SK-N-SH treated with all-trans-retinoic acid at 6 μM for 48 hours (cell line): ENCODE measurements around the gene RBM33.

ENCODE experiments used
- ATAC-seq: fragments of 200-7000 bp; cut with Tn5 transposase; 3 replicates; pipeline ENCODE4 v1.9.1; 2020; ENCODE audit warnings: mild to moderate bottlenecking, moderate library complexity
- ARNTL ChIP-seq: fragments of 450-650 bp; formaldehyde crosslinking; IDR thresholded peaks from 2 replicates; pipeline ENCODE4 v1.5.0; 2020; ENCODE audit warnings: low read depth, mild to moderate bottlenecking, moderate library complexity, borderline replicate concordance
- CSDC2 ChIP-seq: fragments of 250-450 bp; sonication (Bioruptor Pico); IDR thresholded peaks from 2 replicates; pipeline ENCODE4 v1.5.0; 2020; ENCODE audit warnings: mild to moderate bottlenecking, moderate library complexity
- ESRRG ChIP-seq: fragments of 250-450 bp; sonication (Bioruptor Pico); IDR thresholded peaks from 2 replicates; pipeline ENCODE4 v1.6.1; 2021; ENCODE audit warnings: mild to moderate bottlenecking
- GLIS3 ChIP-seq: fragments of 250-450 bp; sonication (Bioruptor Pico); IDR thresholded peaks from 2 replicates; pipeline ENCODE4 v1.5.0; 2020; ENCODE audit warnings: mild to moderate bottlenecking, moderate library complexity
- ISL1 ChIP-seq: fragments of 250-450 bp; sonication (Bioruptor Pico); IDR thresholded peaks from 2 replicates; pipeline ENCODE4 v2.1.2; 2022; ENCODE audit warnings: mild to moderate bottlenecking, moderate library complexity
- OSR1 ChIP-seq: fragments of 250-450 bp; sonication (Bioruptor Pico); IDR thresholded peaks from 2 replicates; pipeline ENCODE4 v1.8.0; 2022; ENCODE audit warnings: moderate library complexity, mild to moderate bottlenecking, inconsistent platforms
- PATZ1 ChIP-seq: fragments of 250-450 bp; sonication (Bioruptor Pico); IDR thresholded peaks from 2 replicates; pipeline ENCODE4 v1.8.0; 2020; ENCODE audit warnings: mild to moderate bottlenecking, moderate library complexity, borderline replicate concordance
- PPARA ChIP-seq: fragments of 250-450 bp; sonication (Bioruptor Pico); IDR thresholded peaks from 2 replicates; pipeline ENCODE4 v1.5.0; 2020; ENCODE audit warnings: mild to moderate bottlenecking, borderline replicate concordance
- RARB ChIP-seq: fragments of 250-450 bp; sonication (Bioruptor Pico); IDR thresholded peaks from 2 replicates; pipeline ENCODE4 v1.8.0; 2021; ENCODE audit warnings: mild to moderate bottlenecking, moderate library complexity
- SNAI2 ChIP-seq: fragments of 250-450 bp; sonication (Bioruptor Pico); IDR thresholded peaks from 2 replicates; pipeline ENCODE4 v1.5.0; 2020; ENCODE audit warnings: mild to moderate bottlenecking, moderate library complexity
- TCF4 ChIP-seq: fragments of 250-450 bp; sonication (Bioruptor Pico); IDR thresholded peaks from 2 replicates; pipeline ENCODE4 v1.8.0; 2021; ENCODE audit warnings: mild to moderate bottlenecking, moderate library complexity, borderline replicate concordance
- TOX ChIP-seq: fragments of 250-450 bp; sonication (Bioruptor Pico); IDR thresholded peaks from 2 replicates; pipeline ENCODE4 v1.8.0; 2021; ENCODE audit warnings: mild to moderate bottlenecking, moderate library complexity, borderline replicate concordance
- ZC3H10 ChIP-seq: fragments of 250-450 bp; sonication (Bioruptor Pico); IDR thresholded peaks from 2 replicates; pipeline ENCODE4 v1.5.1; 2021; ENCODE audit warnings: mild to moderate bottlenecking, moderate library complexity
- ZFP3 ChIP-seq: fragments of 250-450 bp; sonication (Bioruptor Pico); IDR thresholded peaks from 2 replicates; pipeline ENCODE4 v1.5.0; 2020; ENCODE audit warnings: mild to moderate bottlenecking, moderate library complexity
- ZFP30 ChIP-seq: fragments of 450-650 bp; formaldehyde crosslinking; IDR thresholded peaks from 2 replicates; pipeline ENCODE4 v1.5.0; 2022; ENCODE audit warnings: mild to moderate bottlenecking, moderate library complexity
- ZNF70 ChIP-seq: fragments of 450-650 bp; formaldehyde crosslinking; IDR thresholded peaks from 2 replicates; pipeline ENCODE4 v1.5.0; 2020; ENCODE audit warnings: mild to moderate bottlenecking, moderate library complexity
- ZNF8 ChIP-seq: fragments of 450-650 bp; formaldehyde crosslinking; IDR thresholded peaks from 2 replicates; pipeline ENCODE4 v1.5.0; 2020; ENCODE audit warnings: mild to moderate bottlenecking, moderate library complexity
- TF ChIP-seq, protein P1 (sequence below): fragments of 250-450 bp; sonication (Bioruptor Pico); IDR thresholded peaks from 2 replicates; pipeline ENCODE4 v1.8.0; 2021; ENCODE audit warnings: low read depth, mild to moderate bottlenecking, moderate library complexity, borderline replicate concordance
- TF ChIP-seq, protein P2 (sequence below): fragments of 250-450 bp; sonication (Bioruptor Pico); IDR thresholded peaks from 2 replicates; pipeline ENCODE4 v1.5.1; 2020; ENCODE audit warnings: low read depth, mild to moderate bottlenecking, moderate library complexity
- TF ChIP-seq, protein P3 (sequence below): fragments of 250-450 bp; sonication (Bioruptor Pico); IDR thresholded peaks from 2 replicates; pipeline ENCODE4 v1.5.0; 2020; ENCODE audit warnings: mild to moderate bottlenecking, moderate library complexity
- TF ChIP-seq, protein P4 (sequence below): fragments of 250-450 bp; sonication (Bioruptor Pico); IDR thresholded peaks from 2 replicates; pipeline ENCODE4 v1.5.1; 2021; ENCODE audit warnings: mild to moderate bottlenecking, moderate library complexity

Gene RBM33

DNA sequence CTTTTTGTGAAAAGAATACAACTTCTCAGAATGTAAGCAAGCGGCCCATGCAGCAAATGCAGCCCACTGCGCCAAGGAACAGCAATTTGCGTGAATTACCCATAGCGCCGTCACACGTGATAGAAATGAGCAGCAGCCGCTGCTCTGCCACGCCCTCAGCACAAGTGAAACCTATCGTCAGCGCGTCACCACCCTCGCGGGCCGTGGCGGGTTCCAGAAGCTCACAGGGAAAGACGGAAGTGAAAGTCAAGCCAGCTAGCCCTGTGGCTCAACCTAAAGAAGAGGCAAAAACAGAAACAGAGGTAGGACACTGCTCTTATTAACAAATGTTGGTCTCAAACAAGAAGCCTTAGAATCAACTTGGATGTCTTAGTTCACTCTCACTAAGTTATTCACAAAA is 97.3 kb downstream of the RBM33 start:
- no peak for ATAC-seq
- TF ChIP-seq ZC3H10 (CRISPR knock-in tag) (no peak), ISL1 (CRISPR knock-in tag) (no peak), ZFP30 (CRISPR knock-in tag) (no peak), ZNF8 (CRISPR knock-in tag) (no peak), PATZ1 (CRISPR knock-in tag) (no peak), ZFP3 (CRISPR knock-in tag) (no peak), RARB (no peak), TCF4 (CRISPR knock-in tag) (no peak), CSDC2 (CRISPR knock-in tag) (no peak)
- TF ChIP-seq, protein P1, sequence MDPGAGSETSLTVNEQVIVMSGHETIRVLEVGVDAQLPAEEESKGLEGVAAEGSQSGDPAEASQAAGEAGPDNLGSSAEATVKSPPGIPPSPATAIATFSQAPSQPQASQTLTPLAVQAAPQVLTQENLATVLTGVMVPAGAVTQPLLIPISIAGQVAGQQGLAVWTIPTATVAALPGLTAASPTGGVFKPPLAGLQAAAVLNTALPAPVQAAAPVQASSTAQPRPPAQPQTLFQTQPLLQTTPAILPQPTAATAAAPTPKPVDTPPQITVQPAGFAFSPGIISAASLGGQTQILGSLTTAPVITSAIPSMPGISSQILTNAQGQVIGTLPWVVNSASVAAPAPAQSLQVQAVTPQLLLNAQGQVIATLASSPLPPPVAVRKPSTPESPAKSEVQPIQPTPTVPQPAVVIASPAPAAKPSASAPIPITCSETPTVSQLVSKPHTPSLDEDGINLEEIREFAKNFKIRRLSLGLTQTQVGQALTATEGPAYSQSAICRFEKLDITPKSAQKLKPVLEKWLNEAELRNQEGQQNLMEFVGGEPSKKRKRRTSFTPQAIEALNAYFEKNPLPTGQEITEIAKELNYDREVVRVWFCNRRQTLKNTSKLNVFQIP (CRISPR knock-in tag): no peak

GRCh38 chr7:155743177-155743576 is 98.7 kb downstream of the RBM33 start:
- TF ChIP-seq ZFP30 (CRISPR knock-in tag): no peak
- TF ChIP-seq, protein P2, sequence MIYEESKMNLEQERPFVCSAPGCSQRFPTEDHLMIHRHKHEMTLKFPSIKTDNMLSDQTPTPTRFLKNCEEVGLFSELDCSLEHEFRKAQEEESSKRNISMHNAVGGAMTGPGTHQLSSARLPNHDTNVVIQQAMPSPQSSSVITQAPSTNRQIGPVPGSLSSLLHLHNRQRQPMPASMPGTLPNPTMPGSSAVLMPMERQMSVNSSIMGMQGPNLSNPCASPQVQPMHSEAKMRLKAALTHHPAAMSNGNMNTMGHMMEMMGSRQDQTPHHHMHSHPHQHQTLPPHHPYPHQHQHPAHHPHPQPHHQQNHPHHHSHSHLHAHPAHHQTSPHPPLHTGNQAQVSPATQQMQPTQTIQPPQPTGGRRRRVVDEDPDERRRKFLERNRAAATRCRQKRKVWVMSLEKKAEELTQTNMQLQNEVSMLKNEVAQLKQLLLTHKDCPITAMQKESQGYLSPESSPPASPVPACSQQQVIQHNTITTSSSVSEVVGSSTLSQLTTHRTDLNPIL (CRISPR knock-in tag): no peak
- TF ChIP-seq PATZ1 (CRISPR knock-in tag): no peak
- no peak for TF ChIP-seq ZFP3 (CRISPR knock-in tag)
- TF ChIP-seq ISL1 (CRISPR knock-in tag): no peak
- TF ChIP-seq, protein P1 (CRISPR knock-in tag): no peak
- TF ChIP-seq PPARA (CRISPR knock-in tag): no peak
- no peak for TF ChIP-seq ARNTL (CRISPR knock-in tag)
- TF ChIP-seq, protein P3, sequence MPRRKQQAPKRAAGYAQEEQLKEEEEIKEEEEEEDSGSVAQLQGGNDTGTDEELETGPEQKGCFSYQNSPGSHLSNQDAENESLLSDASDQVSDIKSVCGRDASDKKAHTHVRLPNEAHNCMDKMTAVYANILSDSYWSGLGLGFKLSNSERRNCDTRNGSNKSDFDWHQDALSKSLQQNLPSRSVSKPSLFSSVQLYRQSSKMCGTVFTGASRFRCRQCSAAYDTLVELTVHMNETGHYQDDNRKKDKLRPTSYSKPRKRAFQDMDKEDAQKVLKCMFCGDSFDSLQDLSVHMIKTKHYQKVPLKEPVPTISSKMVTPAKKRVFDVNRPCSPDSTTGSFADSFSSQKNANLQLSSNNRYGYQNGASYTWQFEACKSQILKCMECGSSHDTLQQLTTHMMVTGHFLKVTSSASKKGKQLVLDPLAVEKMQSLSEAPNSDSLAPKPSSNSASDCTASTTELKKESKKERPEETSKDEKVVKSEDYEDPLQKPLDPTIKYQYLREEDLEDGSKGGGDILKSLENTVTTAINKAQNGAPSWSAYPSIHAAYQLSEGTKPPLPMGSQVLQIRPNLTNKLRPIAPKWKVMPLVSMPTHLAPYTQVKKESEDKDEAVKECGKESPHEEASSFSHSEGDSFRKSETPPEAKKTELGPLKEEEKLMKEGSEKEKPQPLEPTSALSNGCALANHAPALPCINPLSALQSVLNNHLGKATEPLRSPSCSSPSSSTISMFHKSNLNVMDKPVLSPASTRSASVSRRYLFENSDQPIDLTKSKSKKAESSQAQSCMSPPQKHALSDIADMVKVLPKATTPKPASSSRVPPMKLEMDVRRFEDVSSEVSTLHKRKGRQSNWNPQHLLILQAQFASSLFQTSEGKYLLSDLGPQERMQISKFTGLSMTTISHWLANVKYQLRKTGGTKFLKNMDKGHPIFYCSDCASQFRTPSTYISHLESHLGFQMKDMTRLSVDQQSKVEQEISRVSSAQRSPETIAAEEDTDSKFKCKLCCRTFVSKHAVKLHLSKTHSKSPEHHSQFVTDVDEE: no peak
- TF ChIP-seq ESRRG (CRISPR knock-in tag): no peak
- no peak for TF ChIP-seq ZC3H10 (CRISPR knock-in tag)
- no peak for TF ChIP-seq SNAI2 (CRISPR knock-in tag)
- TF ChIP-seq GLIS3 (CRISPR knock-in tag): no peak
- TF ChIP-seq, protein P4, sequence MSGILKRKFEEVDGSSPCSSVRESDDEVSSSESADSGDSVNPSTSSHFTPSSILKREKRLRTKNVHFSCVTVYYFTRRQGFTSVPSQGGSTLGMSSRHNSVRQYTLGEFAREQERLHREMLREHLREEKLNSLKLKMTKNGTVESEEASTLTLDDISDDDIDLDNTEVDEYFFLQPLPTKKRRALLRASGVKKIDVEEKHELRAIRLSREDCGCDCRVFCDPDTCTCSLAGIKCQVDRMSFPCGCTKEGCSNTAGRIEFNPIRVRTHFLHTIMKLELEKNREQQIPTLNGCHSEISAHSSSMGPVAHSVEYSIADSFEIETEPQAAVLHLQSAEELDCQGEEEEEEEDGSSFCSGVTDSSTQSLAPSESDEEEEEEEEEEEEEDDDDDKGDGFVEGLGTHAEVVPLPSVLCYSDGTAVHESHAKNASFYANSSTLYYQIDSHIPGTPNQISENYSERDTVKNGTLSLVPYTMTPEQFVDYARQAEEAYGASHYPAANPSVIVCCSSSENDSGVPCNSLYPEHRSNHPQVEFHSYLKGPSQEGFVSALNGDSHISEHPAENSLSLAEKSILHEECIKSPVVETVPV (CRISPR knock-in tag): no peak
- no peak for TF ChIP-seq TOX (CRISPR knock-in tag)
- no peak for TF ChIP-seq ZNF70
- no peak for TF ChIP-seq OSR1 (CRISPR knock-in tag)
- TF ChIP-seq CSDC2 (CRISPR knock-in tag): no peak
- no peak for ATAC-seq
